GM18526 (cell line): ENCODE measurements around the gene OR8B3.

Source experiments
- POLR2A ChIP-seq: IDR thresholded peaks from 3 replicates; pipeline ENCODE4 v1.6.1; 2011; ENCODE audit not compliant: insufficient read length; ENCODE audit errors: extremely low read depth

The OR8B3 gene

GRCh38 chr11:124394408-124394807, 4.4 kb downstream of the OR8B3 start:
- no peak for TF ChIP-seq POLR2A

GRCh38 chr11:124384399-124384798, 14.4 kb downstream of the OR8B3 start, which contains the start of gene OR8B2:
Gene OR8B2, minus strand, starts transcription at chr11:124384499. Its CDS starts 1,156 bp downstream, at chr11:124383343.
- no peak for TF ChIP-seq POLR2A

- no peak for TF ChIP-seq POLR2A
Observed at GRCh38 chr11:124380585-124380984, 18.2 kb downstream of the OR8B3 start.

- TF ChIP-seq POLR2A: no peak
Observed at GRCh38 chr11:124376280-124376679, 22.5 kb downstream of the OR8B3 start.

GRCh38 chr11:124359566-124359965, 39.3 kb downstream of the OR8B3 start:
- TF ChIP-seq POLR2A: no peak

GRCh38 chr11:124346311-124346955, 52.4 kb downstream of the OR8B3 start:
- TF ChIP-seq POLR2A: no peak
